Esophagus muscularis mucosa (tissue), 4 donors: ENCODE results near the gene KRTAP5-6.
A peak's percentile ranks its signal among the peaks of the same experiment; 100 is the strongest.

Experiments used
- EP300 ChIP-seq: sonication (generic); formaldehyde crosslinking; IDR thresholded peaks from one replicate; pipeline ENCODE4 v1.6.1; 2017; ENCODE audit warnings: antibody characterized with exemption
- POLR2A ChIP-seq: fragments of 450-650 bp; IDR thresholded peaks from one replicate; pipeline ENCODE4 v1.6.1; 2017; ENCODE audit warnings: antibody characterized with exemption, moderate library complexity, mild to moderate bottlenecking, low read depth
- POLR2AphosphoS5 ChIP-seq, 2 donors: sonication (generic); formaldehyde crosslinking; IDR thresholded peaks; one replicate each; pipeline ENCODE4 v1.6.1; 2017; ENCODE audit warnings: antibody characterized with exemption in 2 of 2
- TF ChIP-seq, protein P1 (sequence below), 3 experiments: fragments of 200-600 bp in 2 of 3; fragments of 450-650 bp in 1 of 3; sonication (generic) in 2 of 3; IDR thresholded peaks; one replicate each; pipeline ENCODE4 v1.5.1; 2017 to 2019; ENCODE audit warnings: antibody characterized with exemption in 3 of 3, mild to moderate bottlenecking in 2 of 3, moderate library complexity in 1 of 3

DNA sequence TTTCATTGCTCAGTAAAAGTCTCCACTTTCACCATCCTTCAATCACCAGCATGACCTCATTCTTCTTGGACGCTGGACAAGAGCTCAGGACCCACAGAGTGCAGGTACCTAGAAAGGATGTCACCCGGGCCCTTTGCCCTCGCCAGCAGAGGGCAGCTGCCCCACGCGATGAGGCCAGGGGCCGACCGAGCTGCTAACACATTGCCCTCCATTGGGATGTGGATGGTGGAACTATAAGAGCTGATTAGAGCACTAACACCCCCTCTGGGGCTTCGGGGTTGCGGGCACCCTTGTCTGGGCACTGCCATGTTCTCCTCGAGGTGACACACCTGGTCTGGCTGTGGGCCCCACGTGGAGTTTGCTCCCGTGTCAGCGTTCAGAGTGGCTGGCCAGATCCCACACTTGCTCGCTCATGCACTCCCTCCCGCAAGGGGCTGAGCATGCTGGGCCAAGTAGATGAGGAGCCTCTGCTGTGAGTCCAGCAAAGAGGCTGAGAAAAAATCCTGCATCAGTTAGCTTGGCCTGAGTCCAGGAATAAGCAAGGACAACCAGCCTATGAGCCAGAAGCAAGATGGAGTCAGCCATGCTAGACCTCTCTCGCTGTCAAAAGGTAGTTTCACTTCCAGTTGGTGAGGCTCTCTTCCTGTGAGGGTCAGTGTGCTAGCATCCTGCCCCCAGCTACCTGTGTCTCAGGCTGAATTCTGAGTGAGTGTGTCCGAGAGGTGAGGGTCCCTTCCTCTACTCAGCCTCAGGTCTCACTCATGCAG lies 9.8 kb downstream of the KRTAP5-6 start:
- TF ChIP-seq, protein P1, sequence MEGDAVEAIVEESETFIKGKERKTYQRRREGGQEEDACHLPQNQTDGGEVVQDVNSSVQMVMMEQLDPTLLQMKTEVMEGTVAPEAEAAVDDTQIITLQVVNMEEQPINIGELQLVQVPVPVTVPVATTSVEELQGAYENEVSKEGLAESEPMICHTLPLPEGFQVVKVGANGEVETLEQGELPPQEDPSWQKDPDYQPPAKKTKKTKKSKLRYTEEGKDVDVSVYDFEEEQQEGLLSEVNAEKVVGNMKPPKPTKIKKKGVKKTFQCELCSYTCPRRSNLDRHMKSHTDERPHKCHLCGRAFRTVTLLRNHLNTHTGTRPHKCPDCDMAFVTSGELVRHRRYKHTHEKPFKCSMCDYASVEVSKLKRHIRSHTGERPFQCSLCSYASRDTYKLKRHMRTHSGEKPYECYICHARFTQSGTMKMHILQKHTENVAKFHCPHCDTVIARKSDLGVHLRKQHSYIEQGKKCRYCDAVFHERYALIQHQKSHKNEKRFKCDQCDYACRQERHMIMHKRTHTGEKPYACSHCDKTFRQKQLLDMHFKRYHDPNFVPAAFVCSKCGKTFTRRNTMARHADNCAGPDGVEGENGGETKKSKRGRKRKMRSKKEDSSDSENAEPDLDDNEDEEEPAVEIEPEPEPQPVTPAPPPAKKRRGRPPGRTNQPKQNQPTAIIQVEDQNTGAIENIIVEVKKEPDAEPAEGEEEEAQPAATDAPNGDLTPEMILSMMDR (IDR thresholded peaks at IDR 0.05), result peak in 1 of 3 experiments; percentile 25
- TF ChIP-seq POLR2A (no peak), EP300 (no peak), POLR2AphosphoS5 (IDR thresholded peaks at IDR 0.05) (no peak)
